ENCODE results near the gene CYB561D1.

DNA sequence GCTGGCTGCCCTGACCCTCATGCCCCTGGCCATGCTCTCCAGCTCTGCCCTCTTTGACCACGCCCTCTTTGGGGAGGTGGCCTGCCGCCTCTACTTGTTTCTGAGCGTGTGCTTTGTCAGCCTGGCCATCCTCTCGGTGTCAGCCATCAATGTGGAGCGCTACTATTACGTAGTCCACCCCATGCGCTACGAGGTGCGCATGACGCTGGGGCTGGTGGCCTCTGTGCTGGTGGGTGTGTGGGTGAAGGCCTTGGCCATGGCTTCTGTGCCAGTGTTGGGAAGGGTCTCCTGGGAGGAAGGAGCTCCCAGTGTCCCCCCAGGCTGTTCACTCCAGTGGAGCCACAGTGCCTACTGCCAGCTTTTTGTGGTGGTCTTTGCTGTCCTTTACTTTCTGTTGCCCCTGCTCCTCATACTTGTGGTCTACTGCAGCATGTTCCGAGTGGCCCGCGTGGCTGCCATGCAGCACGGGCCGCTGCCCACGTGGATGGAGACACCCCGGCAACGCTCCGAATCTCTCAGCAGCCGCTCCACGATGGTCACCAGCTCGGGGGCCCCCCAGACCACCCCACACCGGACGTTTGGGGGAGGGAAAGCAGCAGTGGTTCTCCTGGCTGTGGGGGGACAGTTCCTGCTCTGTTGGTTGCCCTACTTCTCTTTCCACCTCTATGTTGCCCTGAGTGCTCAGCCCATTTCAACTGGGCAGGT, 49.5 kb downstream of the CYB561D1 start:
- TF ChIP-seq, protein P1, sequence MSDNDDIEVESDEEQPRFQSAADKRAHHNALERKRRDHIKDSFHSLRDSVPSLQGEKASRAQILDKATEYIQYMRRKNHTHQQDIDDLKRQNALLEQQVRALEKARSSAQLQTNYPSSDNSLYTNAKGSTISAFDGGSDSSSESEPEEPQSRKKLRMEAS (IDR thresholded peaks at IDR 0.05): no peak
- TF ChIP-seq, protein P2, sequence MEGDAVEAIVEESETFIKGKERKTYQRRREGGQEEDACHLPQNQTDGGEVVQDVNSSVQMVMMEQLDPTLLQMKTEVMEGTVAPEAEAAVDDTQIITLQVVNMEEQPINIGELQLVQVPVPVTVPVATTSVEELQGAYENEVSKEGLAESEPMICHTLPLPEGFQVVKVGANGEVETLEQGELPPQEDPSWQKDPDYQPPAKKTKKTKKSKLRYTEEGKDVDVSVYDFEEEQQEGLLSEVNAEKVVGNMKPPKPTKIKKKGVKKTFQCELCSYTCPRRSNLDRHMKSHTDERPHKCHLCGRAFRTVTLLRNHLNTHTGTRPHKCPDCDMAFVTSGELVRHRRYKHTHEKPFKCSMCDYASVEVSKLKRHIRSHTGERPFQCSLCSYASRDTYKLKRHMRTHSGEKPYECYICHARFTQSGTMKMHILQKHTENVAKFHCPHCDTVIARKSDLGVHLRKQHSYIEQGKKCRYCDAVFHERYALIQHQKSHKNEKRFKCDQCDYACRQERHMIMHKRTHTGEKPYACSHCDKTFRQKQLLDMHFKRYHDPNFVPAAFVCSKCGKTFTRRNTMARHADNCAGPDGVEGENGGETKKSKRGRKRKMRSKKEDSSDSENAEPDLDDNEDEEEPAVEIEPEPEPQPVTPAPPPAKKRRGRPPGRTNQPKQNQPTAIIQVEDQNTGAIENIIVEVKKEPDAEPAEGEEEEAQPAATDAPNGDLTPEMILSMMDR (IDR thresholded peaks at IDR 0.05; ENCODE audit: low read depth, low read length, missing input control): no peak
- no peak for TF ChIP-seq JUND (IDR thresholded peaks at IDR 0.05)
- no peak for TF ChIP-seq GABPA (IDR thresholded peaks at IDR 0.05 in 1 of 2, conservative IDR thresholded peaks at IDR 0.05 in 1 of 2)
- TF ChIP-seq, protein P3, sequence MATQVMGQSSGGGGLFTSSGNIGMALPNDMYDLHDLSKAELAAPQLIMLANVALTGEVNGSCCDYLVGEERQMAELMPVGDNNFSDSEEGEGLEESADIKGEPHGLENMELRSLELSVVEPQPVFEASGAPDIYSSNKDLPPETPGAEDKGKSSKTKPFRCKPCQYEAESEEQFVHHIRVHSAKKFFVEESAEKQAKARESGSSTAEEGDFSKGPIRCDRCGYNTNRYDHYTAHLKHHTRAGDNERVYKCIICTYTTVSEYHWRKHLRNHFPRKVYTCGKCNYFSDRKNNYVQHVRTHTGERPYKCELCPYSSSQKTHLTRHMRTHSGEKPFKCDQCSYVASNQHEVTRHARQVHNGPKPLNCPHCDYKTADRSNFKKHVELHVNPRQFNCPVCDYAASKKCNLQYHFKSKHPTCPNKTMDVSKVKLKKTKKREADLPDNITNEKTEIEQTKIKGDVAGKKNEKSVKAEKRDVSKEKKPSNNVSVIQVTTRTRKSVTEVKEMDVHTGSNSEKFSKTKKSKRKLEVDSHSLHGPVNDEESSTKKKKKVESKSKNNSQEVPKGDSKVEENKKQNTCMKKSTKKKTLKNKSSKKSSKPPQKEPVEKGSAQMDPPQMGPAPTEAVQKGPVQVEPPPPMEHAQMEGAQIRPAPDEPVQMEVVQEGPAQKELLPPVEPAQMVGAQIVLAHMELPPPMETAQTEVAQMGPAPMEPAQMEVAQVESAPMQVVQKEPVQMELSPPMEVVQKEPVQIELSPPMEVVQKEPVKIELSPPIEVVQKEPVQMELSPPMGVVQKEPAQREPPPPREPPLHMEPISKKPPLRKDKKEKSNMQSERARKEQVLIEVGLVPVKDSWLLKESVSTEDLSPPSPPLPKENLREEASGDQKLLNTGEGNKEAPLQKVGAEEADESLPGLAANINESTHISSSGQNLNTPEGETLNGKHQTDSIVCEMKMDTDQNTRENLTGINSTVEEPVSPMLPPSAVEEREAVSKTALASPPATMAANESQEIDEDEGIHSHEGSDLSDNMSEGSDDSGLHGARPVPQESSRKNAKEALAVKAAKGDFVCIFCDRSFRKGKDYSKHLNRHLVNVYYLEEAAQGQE (IDR thresholded peaks at IDR 0.05): no peak
- TF ChIP-seq RXRA (IDR thresholded peaks at IDR 0.05): no peak
- no peak for TF ChIP-seq FOXA1 (IDR thresholded peaks at IDR 0.05)
- TF ChIP-seq, protein P4, sequence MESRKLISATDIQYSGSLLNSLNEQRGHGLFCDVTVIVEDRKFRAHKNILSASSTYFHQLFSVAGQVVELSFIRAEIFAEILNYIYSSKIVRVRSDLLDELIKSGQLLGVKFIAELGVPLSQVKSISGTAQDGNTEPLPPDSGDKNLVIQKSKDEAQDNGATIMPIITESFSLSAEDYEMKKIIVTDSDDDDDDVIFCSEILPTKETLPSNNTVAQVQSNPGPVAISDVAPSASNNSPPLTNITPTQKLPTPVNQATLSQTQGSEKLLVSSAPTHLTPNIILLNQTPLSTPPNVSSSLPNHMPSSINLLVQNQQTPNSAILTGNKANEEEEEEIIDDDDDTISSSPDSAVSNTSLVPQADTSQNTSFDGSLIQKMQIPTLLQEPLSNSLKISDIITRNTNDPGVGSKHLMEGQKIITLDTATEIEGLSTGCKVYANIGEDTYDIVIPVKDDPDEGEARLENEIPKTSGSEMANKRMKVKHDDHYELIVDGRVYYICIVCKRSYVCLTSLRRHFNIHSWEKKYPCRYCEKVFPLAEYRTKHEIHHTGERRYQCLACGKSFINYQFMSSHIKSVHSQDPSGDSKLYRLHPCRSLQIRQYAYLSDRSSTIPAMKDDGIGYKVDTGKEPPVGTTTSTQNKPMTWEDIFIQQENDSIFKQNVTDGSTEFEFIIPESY (IDR thresholded peaks at IDR 0.05): no peak
- TF ChIP-seq YY1 (IDR thresholded peaks at IDR 0.05): no peak
